IPS DF 6.9 (cell line): ENCODE measurements around the gene WDR17.

Source experiments
- DNase-seq: peaks from one replicate; pipeline ENCODE4 v3.0.0-alpha.2; 2013; ENCODE audit warnings: low read depth, low spot score
- H3K27ac ChIP-seq: one replicate; pipeline ENCODE4 v1.5.1; 2013; ENCODE audit warnings: low read length, control low read depth
- H3K27me3 ChIP-seq: 2 replicates; pipeline ENCODE4 v1.6.1; 2013; ENCODE audit warnings: mild to moderate bottlenecking, low read length; ENCODE audit not compliant: control insufficient read depth, insufficient read depth
- H3K36me3 ChIP-seq: 2 replicates; pipeline ENCODE4 v1.6.1; 2013; ENCODE audit warnings: low read length; ENCODE audit not compliant: control insufficient read depth, insufficient read depth
- H3K4me1 ChIP-seq: 2 replicates; pipeline ENCODE4 v1.6.1; 2013; ENCODE audit warnings: low read length; ENCODE audit not compliant: control insufficient read depth, insufficient read depth
- H3K4me3 ChIP-seq: 2 replicates; pipeline ENCODE4 v1.5.1; 2013; ENCODE audit warnings: mild to moderate bottlenecking, low read length
- H3K9me3 ChIP-seq: 2 replicates; pipeline ENCODE4 v1.6.1; 2013; ENCODE audit warnings: low read length, inconsistent platforms; ENCODE audit not compliant: control insufficient read depth, insufficient read depth
- WGBS: extraction: QIAGEN DNeasy Blood & Tissue Kit; methylation state at CpG from one replicate; pipeline ENCODE4 v1.1.7; 2013; ENCODE audit warnings: mixed read lengths, missing lambda C conversion rate; ENCODE audit not compliant: insufficient read length, insufficient coverage; 5-methylcytosine and 5-hydroxymethylcytosine counted together

The WDR17 gene

GRCh38 chr4:176065435-176066291, at the start of gene WDR17:
Gene WDR17, plus strand, starts transcription at chr4:176065841. Its CDS starts 45,740 bp downstream, at chr4:176111581.
- Histone ChIP-seq H3K9me3 (no peaks in the 10 kb centered on the region), H3K4me1 (no peaks in the 10 kb centered on the region; the same call in 1 of the 2 replicates), H3K36me3 (no peaks in the 10 kb centered on the region), H3K27ac (no peak within 1 kb of the TSS), H3K4me3 (peak within 1 kb of the TSS; percentile 85), H3K27me3 (no peaks in the 10 kb centered on the region)
- WGBS: no CpG with 5 or more reads among the region's 55 CpGs
- peak; percentile 85 for DNase-seq

GRCh38 chr4:176016601-176017000, 49.0 kb upstream of the WDR17 start:
- Histone ChIP-seq H3K27me3 (no peaks in the 10 kb centered on the region), H3K27ac (no peak overlapping the region), H3K4me1 (no peaks in the 10 kb centered on the region), H3K9me3 (no peaks in the 10 kb centered on the region), H3K4me3 (no peak overlapping the region), H3K36me3 (no peaks in the 10 kb centered on the region)
- no peak for DNase-seq
- no CpG with 5 or more reads among the region's 4 CpGs for WGBS

DNA sequence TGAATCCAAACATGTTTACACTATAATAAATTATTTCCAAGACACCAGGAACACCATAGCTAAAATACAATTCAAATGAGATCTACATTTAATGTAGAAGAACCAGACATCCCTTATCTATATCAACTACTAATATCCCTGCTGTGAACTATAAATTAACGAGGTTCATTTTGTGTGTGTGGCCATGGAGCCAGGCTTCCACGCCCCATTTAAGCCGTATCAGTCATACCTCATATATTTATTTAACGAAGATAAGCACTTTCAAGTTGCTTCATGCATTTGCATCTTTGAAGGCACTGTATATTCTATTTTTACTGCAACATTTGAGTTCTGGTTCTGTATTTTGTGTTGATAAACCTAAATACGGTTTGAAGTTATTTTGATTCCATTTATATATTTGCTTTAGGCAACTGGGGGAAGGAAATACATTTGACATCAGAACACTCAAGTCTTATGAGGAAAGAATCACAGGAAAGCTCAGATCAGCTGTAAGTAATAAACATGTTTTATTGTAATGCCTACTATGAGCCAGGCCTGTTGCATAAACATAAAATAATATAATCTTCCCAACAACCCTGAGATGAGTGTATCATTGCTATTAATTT, 45.1 kb upstream of the WDR17 start:
- Histone ChIP-seq H3K36me3 (no peaks in the 10 kb centered on the region), H3K4me3 (no peak overlapping the region), H3K9me3 (no peaks in the 10 kb centered on the region), H3K4me1 (no peaks in the 10 kb centered on the region), H3K27me3 (no peaks in the 10 kb centered on the region), H3K27ac (no peak overlapping the region)
- no peak for DNase-seq
- no CpG with 5 or more reads among the region's 5 CpGs for WGBS

- Histone ChIP-seq H3K27me3 (no peaks in the 10 kb centered on the region), H3K4me1 (no peaks in the 10 kb centered on the region), H3K9me3 (no peaks in the 10 kb centered on the region), H3K4me3 (no peak overlapping the region), H3K27ac (no peak overlapping the region), H3K36me3 (no peaks in the 10 kb centered on the region)
- WGBS: no CpG with 5 or more reads among the region's 2 CpGs
- DNase-seq: no peak
Observed at GRCh38 chr4:176030391-176030790, 35.2 kb upstream of the WDR17 start.

GRCh38 chr4:176031922-176032321, 33.7 kb upstream of the WDR17 start:
- no peak overlapping the region for H3K27ac ChIP-seq
- WGBS: no CpG with 5 or more reads among the region's 4 CpGs
- H3K9me3 ChIP-seq: no peaks in the 10 kb centered on the region
- H3K36me3 ChIP-seq: no peaks in the 10 kb centered on the region
- DNase-seq: no peak
- H3K4me3 ChIP-seq: no peak overlapping the region
- H3K27me3 ChIP-seq: no peaks in the 10 kb centered on the region
- H3K4me1 ChIP-seq: no peaks in the 10 kb centered on the region

DNA sequence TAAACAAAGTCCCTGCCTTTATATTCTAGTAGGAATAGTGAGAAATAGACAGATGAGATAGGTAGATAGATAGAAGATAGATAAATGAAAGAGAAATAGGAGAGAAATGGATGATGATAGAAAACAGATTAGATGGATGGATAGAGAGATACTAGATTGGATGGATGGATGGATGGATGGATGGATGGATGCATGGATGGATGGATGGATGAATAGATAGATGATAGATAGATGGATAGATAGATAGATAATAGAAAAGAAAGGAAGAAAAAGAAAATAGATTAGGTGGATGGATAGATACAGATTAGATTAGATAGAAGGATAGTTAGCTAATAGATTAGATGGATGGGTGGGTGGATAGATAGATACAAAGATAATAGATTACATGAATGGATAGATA, 33.2 kb upstream of the WDR17 start:
- DNase-seq: no peak
- Histone ChIP-seq H3K27ac (no peak overlapping the region), H3K4me1 (no peaks in the 10 kb centered on the region), H3K4me3 (no peak overlapping the region), H3K9me3 (no peaks in the 10 kb centered on the region), H3K27me3 (no peaks in the 10 kb centered on the region), H3K36me3 (no peaks in the 10 kb centered on the region)

GRCh38 chr4:176034499-176034898, 31.1 kb upstream of the WDR17 start:
- no CpG with 5 or more reads among the region's 1 CpG for WGBS
- DNase-seq: no peak
- no peaks in the 10 kb centered on the region for H3K4me1 ChIP-seq
- no peak overlapping the region for H3K27ac ChIP-seq
- H3K9me3 ChIP-seq: no peaks in the 10 kb centered on the region
- no peak overlapping the region for H3K4me3 ChIP-seq
- no peaks in the 10 kb centered on the region for H3K27me3 ChIP-seq
- H3K36me3 ChIP-seq: no peaks in the 10 kb centered on the region

GRCh38 chr4:176034936-176035335, 30.7 kb upstream of the WDR17 start:
- Histone ChIP-seq H3K27me3 (no peaks in the 10 kb centered on the region), H3K4me1 (no peaks in the 10 kb centered on the region), H3K9me3 (no peaks in the 10 kb centered on the region), H3K27ac (no peak overlapping the region), H3K36me3 (no peaks in the 10 kb centered on the region), H3K4me3 (no peak overlapping the region)
- DNase-seq: no peak
- WGBS: no CpG with 5 or more reads among the region's 5 CpGs

GRCh38 chr4:176036585-176037205, 28.9 kb upstream of the WDR17 start:
- Histone ChIP-seq H3K27ac (no peak overlapping the region), H3K4me1 (no peaks in the 10 kb centered on the region), H3K9me3 (no peaks in the 10 kb centered on the region), H3K27me3 (no peaks in the 10 kb centered on the region), H3K4me3 (no peak overlapping the region), H3K36me3 (no peaks in the 10 kb centered on the region)
- DNase-seq: no peak
- no CpG with 5 or more reads among the region's 3 CpGs for WGBS

- Histone ChIP-seq H3K4me1 (no peaks in the 10 kb centered on the region), H3K27me3 (no peaks in the 10 kb centered on the region), H3K9me3 (no peaks in the 10 kb centered on the region), H3K4me3 (no peak overlapping the region), H3K27ac (no peak overlapping the region), H3K36me3 (no peaks in the 10 kb centered on the region)
- WGBS: no CpG with 5 or more reads among the region's 5 CpGs
- no peak for DNase-seq
Observed at GRCh38 chr4:176038789-176039188, 26.9 kb upstream of the WDR17 start.
